Measurements from ENCODE around the gene SNX9. TPM values are rescaled to one million over a fixed set of nuclear protein-coding genes. Genes with fewer than 3 reads are reported as not detected.
"Not testable (repeated sequence)": the region's sequence is repeated elsewhere in the genome, so short reads cannot be mapped to it uniquely, and the experiment has no call there.

The SNX9 gene
- total RNA-seq, 1 donor from 2014 or later = 28.6 TPM

GRCh38 chr6:157955675-157956074 lies 132.6 kb downstream of the SNX9 start:
- DNase-seq = no peak

DNA sequence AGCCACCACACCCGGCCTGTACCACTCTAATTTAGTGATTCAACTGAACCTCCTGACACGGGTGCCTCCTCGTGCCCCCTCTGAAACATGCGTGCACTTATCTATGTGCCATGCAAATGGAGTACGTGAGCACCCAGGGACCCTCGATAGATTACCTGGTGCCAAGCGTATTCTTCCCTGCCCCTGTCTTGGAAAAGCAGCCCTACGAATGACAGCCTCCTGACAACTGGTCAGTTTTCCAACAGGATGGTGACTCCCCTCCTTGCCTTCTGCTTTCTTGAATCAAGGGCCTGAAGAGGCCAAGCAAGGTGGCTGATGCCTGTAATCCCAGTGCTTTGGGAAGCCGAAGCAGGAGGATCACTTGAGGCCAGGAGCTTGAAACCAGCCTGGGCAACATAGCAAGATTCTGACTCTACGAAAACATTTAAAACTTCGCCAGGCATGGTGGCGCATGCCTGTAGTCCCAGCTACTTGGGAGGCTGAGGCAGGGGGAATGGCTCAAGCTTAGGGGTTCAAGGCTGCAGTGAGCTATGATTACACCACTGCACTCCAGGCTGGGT lies 133.2 kb downstream of the SNX9 start:
- no peak for DNase-seq

GRCh38 chr6:157959451-157960227 lies 136.6 kb downstream of the SNX9 start:
- DNase-seq = no peak

GRCh38 chr6:157961153-157961831 lies 138.2 kb downstream of the SNX9 start:
- no peak for DNase-seq

DNA sequence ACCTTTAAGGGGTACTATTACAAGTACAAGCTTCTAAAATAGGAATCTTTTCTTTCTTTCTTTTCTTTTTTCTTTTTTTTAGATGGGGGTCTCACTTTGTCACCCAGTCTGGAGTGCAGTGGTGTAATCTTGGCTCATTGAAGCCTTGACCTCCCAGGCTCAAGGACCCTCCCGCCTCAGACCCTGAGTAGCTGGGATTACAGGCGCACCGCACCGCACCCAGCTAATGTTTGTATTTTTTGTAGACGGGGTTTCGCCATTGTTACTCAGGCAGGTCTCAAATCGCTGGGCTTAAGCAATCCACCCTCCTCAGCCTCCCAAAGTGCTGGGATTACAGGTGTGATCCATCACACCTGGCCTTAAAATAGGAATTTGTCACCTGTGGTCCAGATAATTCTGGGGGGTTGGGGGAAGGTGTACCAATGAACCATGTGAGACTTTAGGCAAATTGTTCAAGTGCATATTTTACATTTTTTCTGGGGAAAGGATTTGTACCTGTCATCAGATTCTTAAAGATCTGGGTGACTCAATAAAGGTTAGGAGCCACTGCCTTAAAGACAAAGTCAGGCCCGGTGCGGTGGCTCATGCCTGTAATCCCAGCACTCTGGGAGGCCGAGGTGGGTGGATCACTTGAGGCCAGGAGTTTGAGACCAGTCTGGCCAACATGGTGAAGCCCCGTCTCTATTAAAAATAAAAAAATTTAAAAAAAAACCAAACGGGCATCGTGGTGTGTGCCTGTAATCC lies 139.0 kb downstream of the SNX9 start:
- no peak for DNase-seq

- no peak for DNase-seq
Observed at GRCh38 chr6:157962601-157963302, 139.7 kb downstream of the SNX9 start.

DNA sequence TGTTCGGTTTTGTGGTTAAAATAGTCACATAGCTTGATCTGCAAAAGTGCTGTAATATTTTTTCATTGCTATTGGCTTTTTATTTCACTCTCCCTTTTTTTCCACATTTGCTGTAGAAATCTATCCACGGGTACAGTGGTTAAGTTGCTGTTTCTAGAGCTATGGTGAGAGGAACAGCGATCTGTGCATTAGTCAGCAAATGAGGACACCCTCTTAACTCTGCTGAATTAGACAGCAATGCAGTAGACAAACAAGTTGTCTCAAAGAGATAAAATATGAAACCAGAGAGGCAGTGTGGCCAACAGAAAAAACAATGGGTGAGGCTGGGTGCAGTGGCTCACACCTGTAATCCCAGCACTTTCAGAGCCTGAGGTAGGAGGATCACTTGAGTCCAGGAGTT lies 141.1 kb downstream of the SNX9 start:
- no peak for DNase-seq

DNA sequence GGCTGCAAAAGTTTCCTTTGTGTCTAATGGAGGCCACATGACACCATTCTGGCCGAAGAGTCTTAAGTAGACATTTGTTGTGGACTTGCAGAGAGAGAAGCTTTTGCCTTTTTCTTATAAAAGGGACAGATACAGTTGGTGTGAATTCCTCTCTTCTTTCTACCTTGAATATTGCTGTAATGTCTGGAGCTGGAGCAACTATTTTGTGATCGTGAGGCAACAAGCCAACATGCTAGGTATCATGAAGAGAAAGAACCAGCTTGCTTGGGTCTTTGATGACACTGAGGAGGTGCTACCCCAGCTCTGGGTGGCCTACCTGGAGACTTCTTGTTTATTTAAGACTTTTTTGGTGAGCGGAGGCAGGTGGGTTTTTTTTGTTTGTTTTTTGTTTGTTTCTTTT lies 142.3 kb downstream of the SNX9 start:
- DNase-seq = no peak

DNA sequence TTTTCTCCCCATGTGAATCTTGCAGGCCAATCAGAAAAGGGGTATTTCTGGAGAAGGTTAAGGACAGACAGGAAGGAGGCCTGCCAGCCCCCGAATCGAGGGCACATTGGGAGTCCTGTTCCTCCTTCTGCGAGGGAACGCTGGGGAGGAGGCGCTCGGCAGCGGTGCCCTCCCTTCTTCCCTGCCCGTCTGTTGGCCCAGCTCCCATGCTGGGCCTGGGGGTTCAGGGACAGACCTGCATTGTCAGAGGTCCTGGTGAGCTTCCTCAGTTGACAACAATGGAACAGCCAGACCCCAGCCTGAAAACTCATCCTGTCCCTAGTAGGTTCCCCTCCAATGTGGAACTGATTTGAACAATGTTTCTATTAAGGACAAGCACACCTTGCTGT lies 143.5 kb downstream of the SNX9 start:
- DNase-seq = no peak

DNA sequence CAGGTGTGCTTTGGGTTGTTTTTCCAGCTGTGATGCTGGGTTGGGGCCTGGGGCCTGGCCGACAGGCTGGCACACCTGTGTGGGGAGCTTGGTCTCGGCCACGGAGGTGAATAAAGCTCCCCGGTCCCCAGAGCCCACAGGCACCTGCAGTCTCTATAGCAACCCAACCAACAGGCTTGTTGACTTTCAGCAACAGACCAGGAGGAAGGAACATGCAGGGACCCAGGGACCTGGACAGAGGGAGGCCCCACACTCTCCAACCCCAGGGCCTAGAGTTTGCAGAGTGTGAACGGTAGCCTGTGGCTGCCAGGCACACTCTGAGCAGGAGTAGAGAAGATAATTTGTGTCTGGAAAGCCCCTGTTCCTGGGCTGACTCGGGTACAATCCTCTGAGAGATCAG lies 144.0 kb downstream of the SNX9 start:
- no peak for DNase-seq

- no peak for DNase-seq
Observed at GRCh38 chr6:157967486-157967885, 144.4 kb downstream of the SNX9 start.

DNA sequence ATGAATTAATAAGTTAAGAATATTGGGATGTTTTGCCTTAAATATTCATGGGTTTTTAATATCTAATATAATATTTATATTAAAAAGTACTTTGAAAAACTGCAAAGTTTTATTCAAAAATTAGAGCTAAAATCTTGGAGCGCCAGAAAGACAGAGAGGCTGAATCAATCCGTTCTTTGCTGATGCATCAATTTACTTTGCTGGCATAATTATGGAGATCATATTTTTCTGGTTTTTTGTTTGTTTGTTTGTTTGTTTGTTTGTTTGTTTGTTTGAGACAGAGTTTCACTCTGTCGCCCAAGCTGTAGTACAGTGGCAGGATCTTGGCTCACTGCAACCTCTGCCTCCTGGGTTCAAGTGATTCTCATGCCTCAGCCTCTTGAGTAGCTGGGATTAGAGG lies 149.1 kb downstream of the SNX9 start:
- DNase-seq = not testable (repeated sequence)

GRCh38 chr6:157974341-157974894 lies 151.4 kb downstream of the SNX9 start:
- DNase-seq = no peak

- DNase-seq = no peak
Observed at GRCh38 chr6:157974967-157975366, 151.9 kb downstream of the SNX9 start.

DNA sequence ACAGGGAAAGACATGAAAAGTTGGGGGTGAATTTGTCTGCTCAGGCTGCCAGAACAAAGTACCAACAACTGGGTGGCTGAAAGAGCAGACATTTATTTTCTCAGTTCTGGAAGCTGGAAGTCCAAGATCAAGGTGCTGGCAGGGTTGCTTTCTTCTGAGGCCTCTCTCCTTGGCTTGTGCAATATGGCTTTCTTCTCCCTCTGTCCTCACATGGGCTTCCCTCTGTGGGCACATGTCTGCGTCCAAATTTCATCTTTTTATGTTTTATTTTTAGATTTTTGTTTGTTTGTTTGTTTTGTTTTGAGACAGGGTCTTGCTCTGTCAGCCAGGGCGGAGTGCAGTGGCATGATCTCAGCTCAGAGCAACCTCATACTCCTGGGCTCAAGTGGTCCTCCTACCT lies 152.4 kb downstream of the SNX9 start:
- DNase-seq = no peak

DNA sequence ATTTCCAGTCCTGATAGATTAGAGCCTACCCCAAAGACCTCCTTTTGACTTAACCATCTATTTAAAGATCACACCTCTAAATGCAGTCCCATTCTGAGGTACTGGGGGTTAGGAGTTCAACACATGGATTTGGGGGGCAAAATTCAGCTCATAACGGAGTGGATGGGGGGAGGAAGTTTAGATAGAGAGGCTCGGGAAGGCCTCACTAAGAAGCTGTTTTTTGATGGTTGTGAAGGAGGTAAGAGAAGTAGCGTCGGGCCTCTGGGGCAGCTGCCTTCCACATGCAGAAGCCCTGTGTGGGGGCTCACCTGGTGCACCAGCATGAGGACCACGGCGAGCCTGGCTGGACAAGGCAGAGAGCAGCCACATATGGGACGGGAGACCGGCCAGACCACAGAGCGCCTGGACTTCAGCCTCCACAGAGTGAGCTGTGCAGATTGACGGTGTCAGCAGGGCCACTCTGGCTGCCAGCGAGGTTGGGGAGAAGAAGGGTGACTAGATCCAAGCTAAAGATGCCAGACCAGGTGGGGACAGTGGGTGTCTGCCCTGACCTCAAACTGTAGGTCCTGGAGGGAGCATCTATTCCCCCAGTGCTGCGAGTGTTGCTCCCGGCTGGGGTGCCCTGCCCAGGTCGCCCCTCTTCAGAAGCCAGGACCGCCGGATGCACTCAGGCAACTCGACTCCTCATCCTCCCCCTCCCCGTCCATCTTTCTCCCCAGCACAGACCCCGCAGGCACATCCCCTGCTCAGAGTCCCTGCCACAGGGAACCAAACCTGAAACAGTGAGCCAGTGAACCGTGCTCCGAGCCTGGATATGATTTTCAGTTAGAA lies 153.5 kb downstream of the SNX9 start:
- no peak for DNase-seq

DNA sequence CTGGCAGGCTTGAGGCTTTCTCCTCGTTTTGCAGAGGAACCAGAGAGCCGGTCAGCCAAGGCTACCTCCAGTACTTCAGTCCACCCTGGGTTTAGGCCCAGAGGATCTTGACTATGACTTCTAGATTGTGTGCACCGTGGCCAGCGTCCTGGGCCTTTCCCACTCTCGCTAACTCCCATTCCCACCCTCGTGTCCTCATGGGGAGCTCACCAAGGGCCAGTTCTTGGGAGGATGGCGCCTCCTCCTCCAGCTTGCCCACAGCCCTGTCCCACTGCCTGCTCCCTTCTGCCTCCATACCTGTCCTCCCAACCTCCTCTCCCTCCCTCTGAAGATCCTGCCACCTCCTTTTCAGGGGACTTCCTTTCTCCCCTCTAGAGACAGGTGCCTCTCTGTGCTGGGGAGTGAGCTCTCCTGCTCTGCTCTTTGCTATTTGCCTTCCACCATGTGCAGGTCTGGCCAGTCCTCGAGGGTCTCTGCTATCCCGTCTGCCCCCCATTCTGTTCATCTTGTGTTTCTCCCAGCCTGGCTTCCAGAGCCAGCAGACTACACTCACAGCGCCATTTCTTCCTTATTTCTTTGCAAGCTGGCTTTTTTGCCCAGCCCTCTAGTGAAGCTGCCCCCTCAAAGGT lies 154.2 kb downstream of the SNX9 start:
- DNase-seq = no peak

GRCh38 chr6:157978021-157978783 lies 155.2 kb downstream of the SNX9 start:
- DNase-seq = no peak

- DNase-seq = no peak
Observed at GRCh38 chr6:157980288-157981131, 157.5 kb downstream of the SNX9 start.

All from skin of body (tissue), 2 donors.